ENCODE data around the gene CA14. TPM values are rescaled to one million over a fixed set of nuclear protein-coding genes. Genes with fewer than 3 reads are reported as not detected.

CA14 gene
- total and polyA plus RNA-seq, 9 of the 15 experiments (the other 6 are each of a cell fraction or from before 2014, with no cell fraction given): 0.13 to 0.57 (median 0.26) TPM; not detected in 1

- TF ChIP-seq ZNF318 (IDR thresholded peaks at IDR 0.05; ENCODE audit: borderline replicate concordance in 1 of 2, low read depth in 1 of 2) (0 out of 4 replicates have a peak, but pooled peaks of 1 of the 2 experiments have one; percentile 29), NR2C1 (IDR thresholded peaks at IDR 0.05) (peak; percentile 48; the same call in 1 of the 2 replicates), NR2C1 (tag; IDR thresholded peaks at IDR 0.05) (peak; percentile 70), STAG1 (CRISPR knock-in tag; IDR thresholded peaks at IDR 0.05; ENCODE audit: borderline replicate concordance) (no peak), VEZF1 (CRISPR knock-in tag; IDR thresholded peaks at IDR 0.05) (peak; percentile 97), RBBP5 (IDR thresholded peaks at IDR 0.05; ENCODE audit: borderline replicate concordance, insufficient read depth, low read length, poor library complexity, severe bottlenecking) (peak; percentile 95), BCOR (IDR thresholded peaks at IDR 0.05) (no peak), POLR2A (conservative IDR thresholded peaks at IDR 0.05) (peak; percentile 72), GATAD2A (IDR thresholded peaks at IDR 0.05) (peak; percentile 78; the same call in 1 of the 2 replicates), POLR2AphosphoS5 (IDR thresholded peaks at IDR 0.05; ENCODE audit: control insufficient read depth, insufficient read depth, low read depth, low read length) (peak; percentile 50; the same call in 1 of the 2 replicates), HCFC1 (IDR thresholded peaks at IDR 0.05; ENCODE audit: low read depth, low read length) (peak; percentile 95), E2F8 (IDR thresholded peaks at IDR 0.05; ENCODE audit: low read depth, partially characterized antibody) (peak; percentile 65), YY1 (IDR thresholded peaks at IDR 0.05; ENCODE audit: borderline replicate concordance in 1 of 3, control insufficient read depth in 1 of 3, extremely low read depth in 1 of 3, insufficient read depth in 3 of 3, insufficient read length in 1 of 3, insufficient replicate concordance in 2 of 3, low read depth in 1 of 3, low read length in 2 of 3) (peak in 2 of 3 experiments; percentile 76 to 86)
Observed at GRCh38 chr1:150268705-150269403, 11.3 kb downstream of the CA14 start, which contains the start of gene APH1A (continued).

Data from K562 (cell line).